Left ventricle myocardium inferior (tissue), 1 donor: ENCODE data around the gene GTPBP2. TPM values are rescaled to one million over a fixed set of nuclear protein-coding genes. Genes with fewer than 3 reads are reported as not detected.

Experiments used
- DNase-seq: peaks from one replicate; pipeline ENCODE4 v3.0.0-alpha.2; 2020
- H3K27ac ChIP-seq: fragments of 200-600 bp; replicated peaks from 2 replicates; pipeline ENCODE4 v1.8.0; 2021
- H3K27me3 ChIP-seq: fragments of 200-600 bp; 2 replicates; pipeline ENCODE4 v1.8.0; 2021; ENCODE audit warnings: low read depth
- H3K36me3 ChIP-seq: fragments of 200-600 bp; 2 replicates; pipeline ENCODE4 v1.8.0; 2021
- H3K4me1 ChIP-seq: fragments of 200-600 bp; 2 replicates; pipeline ENCODE4 v1.8.0; 2021
- H3K4me3 ChIP-seq: fragments of 200-600 bp; 2 replicates; pipeline ENCODE4 v1.8.0; 2021; ENCODE audit warnings: mild to moderate bottlenecking, moderate library complexity
- H3K9me3 ChIP-seq: fragments of 200-600 bp; replicated peaks from 2 replicates; pipeline ENCODE4 v1.8.0; 2021
- intact Hi-C: fragments of 100-400 bp; cut with micrococcal nuclease; formaldehyde crosslinking; loops from one replicate; pipeline ENCODE4 v1.11.0; 2022
- total RNA-seq: library from RNA; stranded (reverse); fragmentation: NEBNext Ultra II Directional; extraction: Animal tissue kit (Norgen Biotek cat#: 25700); gene quantifications from one replicate; pipeline ENCODE4 v1.2.1, GENCODE V29; 2021
- TF ChIP-seq, protein P1 (sequence below): fragments of 200-600 bp; IDR thresholded peaks from 2 replicates; pipeline ENCODE4 v1.8.0; 2021; ENCODE audit warnings: antibody characterized with exemption, mild to moderate bottlenecking, borderline replicate concordance
- donor health status: DM: no; HTN: yes; CAD: no; lungs with severe emphysema.

Gene GTPBP2
- total RNA-seq, 1 donor from 2014 or later, result 27.1 TPM

- Histone ChIP-seq H3K36me3 (peaks cover 90% of the 10 kb centered on the region), H3K4me1 (peaks cover 61% of the 10 kb centered on the region), H3K9me3 (no peaks in the 10 kb centered on the region), H3K27me3 (no peaks in the 10 kb centered on the region), H3K4me3 (no peak overlapping the region), H3K27ac (peak overlapping the region; percentile 89)
- TF ChIP-seq, protein P1, sequence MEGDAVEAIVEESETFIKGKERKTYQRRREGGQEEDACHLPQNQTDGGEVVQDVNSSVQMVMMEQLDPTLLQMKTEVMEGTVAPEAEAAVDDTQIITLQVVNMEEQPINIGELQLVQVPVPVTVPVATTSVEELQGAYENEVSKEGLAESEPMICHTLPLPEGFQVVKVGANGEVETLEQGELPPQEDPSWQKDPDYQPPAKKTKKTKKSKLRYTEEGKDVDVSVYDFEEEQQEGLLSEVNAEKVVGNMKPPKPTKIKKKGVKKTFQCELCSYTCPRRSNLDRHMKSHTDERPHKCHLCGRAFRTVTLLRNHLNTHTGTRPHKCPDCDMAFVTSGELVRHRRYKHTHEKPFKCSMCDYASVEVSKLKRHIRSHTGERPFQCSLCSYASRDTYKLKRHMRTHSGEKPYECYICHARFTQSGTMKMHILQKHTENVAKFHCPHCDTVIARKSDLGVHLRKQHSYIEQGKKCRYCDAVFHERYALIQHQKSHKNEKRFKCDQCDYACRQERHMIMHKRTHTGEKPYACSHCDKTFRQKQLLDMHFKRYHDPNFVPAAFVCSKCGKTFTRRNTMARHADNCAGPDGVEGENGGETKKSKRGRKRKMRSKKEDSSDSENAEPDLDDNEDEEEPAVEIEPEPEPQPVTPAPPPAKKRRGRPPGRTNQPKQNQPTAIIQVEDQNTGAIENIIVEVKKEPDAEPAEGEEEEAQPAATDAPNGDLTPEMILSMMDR, result no peak
- no peak for DNase-seq
- intact Hi-C loops, result no loop called here
These were observed 45.2 kb upstream of the GTPBP2 start for GRCh38 chr6:43674291-43674690.

- Histone ChIP-seq H3K9me3 (no peaks in the 10 kb centered on the region), H3K27ac (peak overlapping the region; percentile 89), H3K27me3 (no peaks in the 10 kb centered on the region), H3K4me1 (peaks cover 68% of the 10 kb centered on the region), H3K4me3 (no peak overlapping the region), H3K36me3 (peaks cover 85% of the 10 kb centered on the region)
- no peak for DNase-seq
- intact Hi-C loops, result no loop called here
- TF ChIP-seq, protein P1, result no peak
These were observed 44.5 kb upstream of the GTPBP2 start for GRCh38 chr6:43673444-43674084.

- no peak overlapping the region for H3K4me3 ChIP-seq
- intact Hi-C loops, result no loop called here
- peak overlapping the region; percentile 89 for H3K27ac ChIP-seq
- H3K4me1 ChIP-seq, result peaks cover 76% of the 10 kb centered on the region
- no peaks in the 10 kb centered on the region for H3K9me3 ChIP-seq
- TF ChIP-seq, protein P1, result no peak
- H3K27me3 ChIP-seq, result no peaks in the 10 kb centered on the region
- no peak for DNase-seq
- H3K36me3 ChIP-seq, result peaks cover 70% of the 10 kb centered on the region
These were observed 43.0 kb upstream of the GTPBP2 start for GRCh38 chr6:43671801-43672690.

DNA sequence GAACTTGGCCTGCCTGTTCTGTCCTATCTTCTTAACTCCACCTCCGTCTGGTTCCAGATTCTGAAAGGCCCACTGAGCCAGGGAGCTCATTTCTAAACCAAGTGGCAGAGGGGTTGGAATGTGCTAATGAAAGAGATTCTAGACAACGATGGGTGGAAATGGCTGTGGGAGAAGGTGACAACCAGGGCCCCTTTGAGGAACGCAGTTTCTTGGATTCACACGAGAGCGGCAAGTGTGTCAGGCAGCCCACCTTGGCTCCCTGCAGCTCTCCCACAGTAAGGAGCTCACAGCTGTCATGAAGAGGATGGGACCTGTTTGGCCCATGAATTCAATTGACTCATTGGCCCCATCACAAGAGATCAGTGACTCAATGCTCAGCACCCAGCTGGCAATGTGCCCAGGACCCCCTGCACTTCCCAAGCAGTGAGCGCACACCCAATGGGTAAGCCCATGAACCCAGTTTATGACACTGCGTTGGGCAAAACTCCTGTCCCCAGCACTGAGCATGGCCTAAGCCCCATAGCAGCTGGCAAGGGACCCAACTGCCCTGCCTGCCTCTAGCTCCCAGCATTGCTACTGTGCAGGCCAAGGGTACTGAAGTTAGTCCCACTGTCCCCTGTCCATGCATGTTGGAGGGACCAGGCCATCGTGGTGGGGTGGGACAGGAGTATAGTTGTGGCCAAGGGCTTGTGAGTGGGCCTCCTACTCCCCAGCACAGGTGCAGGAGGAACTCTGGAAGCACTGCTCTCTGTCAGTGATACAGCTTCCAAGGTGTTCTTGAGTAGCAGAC is 42.1 kb upstream of the GTPBP2 start:
- TF ChIP-seq, protein P1, result no peak
- H3K27ac ChIP-seq, result peak overlapping the region; percentile 89
- H3K36me3 ChIP-seq, result peaks cover 61% of the 10 kb centered on the region
- DNase-seq, result no peak
- H3K27me3 ChIP-seq, result no peaks in the 10 kb centered on the region
- peaks cover 72% of the 10 kb centered on the region for H3K4me1 ChIP-seq
- H3K9me3 ChIP-seq, result no peaks in the 10 kb centered on the region
- intact Hi-C loops, result no loop called here
- no peak overlapping the region for H3K4me3 ChIP-seq

- Histone ChIP-seq H3K4me1 (peaks cover 72% of the 10 kb centered on the region), H3K9me3 (no peaks in the 10 kb centered on the region), H3K27me3 (no peaks in the 10 kb centered on the region), H3K27ac (peak overlapping the region; percentile 89), H3K4me3 (no peak overlapping the region), H3K36me3 (peaks cover 55% of the 10 kb centered on the region)
- DNase-seq, result no peak
- TF ChIP-seq, protein P1, result no peak
- intact Hi-C loops, result no loop called here
These were observed 41.5 kb upstream of the GTPBP2 start for GRCh38 chr6:43670623-43670986.
